Thoracic aorta (tissue), 2 donors: ENCODE data around the gene NEK5. TPM values are rescaled to one million over a fixed set of nuclear protein-coding genes. Genes with fewer than 3 reads are reported as not detected.
"Not testable (repeated sequence)": the region's sequence is repeated elsewhere in the genome, so short reads cannot be mapped to it uniquely, and the experiment has no call there.

Experiments
- ATAC-seq: fragments of 150-250 bp; one replicate; pipeline ENCODE4 v1.8.0; 2017; ENCODE audit warnings: low read depth; ENCODE audit not compliant: insufficient number of reproducible peaks, low FRiP score
- DNase-seq: peaks from one replicate; pipeline ENCODE4 v3.0.0-alpha.2; 2020; ENCODE audit warnings: low spot score
- H3K27ac ChIP-seq, 2 donors: fragments of 200-600 bp; sonication (generic); 1 replicate in 1 of 2; 2 replicates in 1 of 2; pipeline ENCODE4 v1.5.1; 2016; ENCODE audit warnings: mild to moderate bottlenecking in 2 of 2, moderate library complexity in 2 of 2
- H3K27me3 ChIP-seq: fragments of 200-600 bp; sonication (generic); replicated peaks from 2 replicates; pipeline ENCODE4 v1.6.0; 2016; ENCODE audit warnings: mild to moderate bottlenecking; ENCODE audit not compliant: insufficient read depth
- H3K36me3 ChIP-seq: fragments of 200-600 bp; sonication (generic); one replicate; pipeline ENCODE4 v1.5.1; 2016
- H3K4me1 ChIP-seq, 2 donors: fragments of 200-600 bp; sonication (generic); 1 replicate in 1 of 2; 2 replicates in 1 of 2; pipeline versions ENCODE4 v1.5.1 to v1.6.0; 2016; ENCODE audit warnings: low read depth in 2 of 2, mild to moderate bottlenecking in 1 of 2; ENCODE audit not compliant: control insufficient read depth in 1 of 2
- H3K4me3 ChIP-seq: fragments of 200-600 bp; sonication (generic); 2 replicates; pipeline ENCODE4 v1.5.1; 2016; ENCODE audit warnings: mild to moderate bottlenecking
- H3K9me3 ChIP-seq: fragments of 200-600 bp; sonication (generic); 2 replicates; pipeline ENCODE4 v1.5.1; 2016
- CTCF ChIP-seq: fragments of 200-600 bp; sonication (generic); IDR thresholded peaks from one replicate; pipeline ENCODE4 v1.5.1; 2019; ENCODE audit warnings: antibody characterized with exemption
- total RNA-seq, 2 donors: library from RNA; depleted of rRNA; stranded (reverse); fragments of >200 nt; gene quantifications; one replicate each; pipeline versions ENCODE4 v1.1.0 to v1.2.3, GENCODE V29; 2016

Gene NEK5
- total RNA-seq, 2 donors from 2014 or later, result 0.27 to 0.28 TPM

GRCh38 chr13:52092087-52092486 is 36.8 kb downstream of the NEK5 start:
- ATAC-seq, result no peak
- Histone ChIP-seq H3K27me3 (no peaks in the 10 kb centered on the region), H3K4me3 (no peak overlapping the region), H3K27ac (no peak overlapping the region), H3K9me3 (no peaks in the 10 kb centered on the region), H3K36me3 (no peaks in the 10 kb centered on the region), H3K4me1 (no peaks in the 10 kb centered on the region)
- TF ChIP-seq CTCF, result no peak
- DNase-seq, result no peak

- no peaks in the 10 kb centered on the region for H3K36me3 ChIP-seq
- DNase-seq (no peak), ATAC-seq (no peak)
- no peak overlapping the region for H3K4me3 ChIP-seq
- H3K9me3 ChIP-seq, result no peaks in the 10 kb centered on the region
- no peak overlapping the region for H3K27ac ChIP-seq
- H3K4me1 ChIP-seq, result no peaks in the 10 kb centered on the region
- H3K27me3 ChIP-seq, result no peaks in the 10 kb centered on the region
- TF ChIP-seq CTCF, result no peak
Observed at GRCh38 chr13:52091473-52091872, 37.4 kb downstream of the NEK5 start.

GRCh38 chr13:52085421-52085820 is 43.5 kb downstream of the NEK5 start:
- TF ChIP-seq CTCF, result no peak
- no peaks in the 10 kb centered on the region for H3K4me1 ChIP-seq
- no peaks in the 10 kb centered on the region for H3K27me3 ChIP-seq
- no peak overlapping the region for H3K4me3 ChIP-seq
- ATAC-seq (no peak), DNase-seq (no peak)
- H3K27ac ChIP-seq, result no peak overlapping the region
- H3K9me3 ChIP-seq, result no peaks in the 10 kb centered on the region
- H3K36me3 ChIP-seq, result no peaks in the 10 kb centered on the region

- H3K4me1 ChIP-seq, H3K36me3 ChIP-seq: not testable (repeated sequence)
Observed at GRCh38 chr13:52084981-52085380, 43.9 kb downstream of the NEK5 start.

GRCh38 chr13:52082601-52083000 is 46.3 kb downstream of the NEK5 start:
- ATAC-seq (no peak), DNase-seq (no peak)
- Histone ChIP-seq H3K36me3 (no peaks in the 10 kb centered on the region), H3K27me3 (no peaks in the 10 kb centered on the region), H3K27ac (no peak overlapping the region), H3K9me3 (no peaks in the 10 kb centered on the region), H3K4me1 (no peaks in the 10 kb centered on the region), H3K4me3 (no peak overlapping the region)
- no peak for TF ChIP-seq CTCF

More at GRCh38 chr13:52084981-52085380, 43.9 kb downstream of the NEK5 start:
- not testable (repeated sequence) for ATAC-seq, DNase-seq, H3K27me3 ChIP-seq, H3K27ac ChIP-seq, H3K4me3 ChIP-seq, H3K9me3 ChIP-seq

GRCh38 chr13:52079891-52080290 is 49.0 kb downstream of the NEK5 start:
- H3K4me3 ChIP-seq, H3K9me3 ChIP-seq, H3K27me3 ChIP-seq, H3K27ac ChIP-seq, H3K4me1 ChIP-seq, ATAC-seq, DNase-seq, H3K36me3 ChIP-seq: not testable (repeated sequence)
